Amniotic stem cell (primary cell): ENCODE results near the gene NTHL1.

Experiments used
- DNase-seq: peaks from one replicate; lab custom pipeline; 2025; lab: John Stamatoyannopoulos, UW

The NTHL1 gene

DNA sequence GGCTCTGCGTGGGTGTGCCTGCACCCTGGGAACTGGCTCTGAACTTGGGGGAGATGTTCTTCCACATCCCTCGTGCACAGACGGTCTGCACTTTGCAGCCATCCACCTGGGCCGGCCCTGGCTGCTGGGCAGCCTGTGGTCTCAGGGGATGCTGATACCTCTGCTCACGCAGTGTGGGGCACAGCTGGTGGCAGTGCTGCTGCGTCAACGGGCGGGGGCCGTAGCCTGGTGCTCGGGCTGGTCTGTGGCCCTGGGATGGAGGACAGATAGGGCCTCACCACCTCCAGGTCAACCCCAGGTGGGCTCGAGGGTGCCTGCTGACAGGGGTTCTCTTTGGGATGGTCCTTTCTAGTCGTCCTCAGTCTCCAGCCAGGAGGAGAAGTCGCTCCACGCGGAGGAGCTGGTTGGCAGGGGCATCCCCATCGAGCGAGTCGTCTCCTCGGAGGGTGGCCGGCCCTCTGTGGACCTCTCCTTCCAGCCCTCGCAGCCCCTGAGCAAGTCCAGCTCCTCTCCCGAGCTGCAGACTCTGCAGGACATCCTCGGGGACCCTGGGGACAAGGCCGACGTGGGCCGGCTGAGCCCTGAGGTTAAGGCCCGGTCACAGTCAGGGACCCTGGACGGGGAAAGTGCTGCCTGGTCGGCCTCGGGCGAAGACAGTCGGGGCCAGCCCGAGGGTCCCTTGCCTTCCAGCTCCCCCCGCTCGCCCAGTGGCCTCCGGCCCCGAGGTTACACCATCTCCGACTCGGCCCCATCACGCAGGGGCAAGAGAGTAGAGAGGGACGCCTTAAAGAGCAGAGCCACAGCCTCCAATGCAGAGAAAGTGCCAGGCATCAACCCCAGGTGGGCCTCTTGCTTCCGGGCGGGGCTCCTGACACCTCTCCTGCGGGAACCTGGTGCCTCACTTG, 36.5 kb upstream of the NTHL1 start:
- DNase-seq, result no peak

DNA sequence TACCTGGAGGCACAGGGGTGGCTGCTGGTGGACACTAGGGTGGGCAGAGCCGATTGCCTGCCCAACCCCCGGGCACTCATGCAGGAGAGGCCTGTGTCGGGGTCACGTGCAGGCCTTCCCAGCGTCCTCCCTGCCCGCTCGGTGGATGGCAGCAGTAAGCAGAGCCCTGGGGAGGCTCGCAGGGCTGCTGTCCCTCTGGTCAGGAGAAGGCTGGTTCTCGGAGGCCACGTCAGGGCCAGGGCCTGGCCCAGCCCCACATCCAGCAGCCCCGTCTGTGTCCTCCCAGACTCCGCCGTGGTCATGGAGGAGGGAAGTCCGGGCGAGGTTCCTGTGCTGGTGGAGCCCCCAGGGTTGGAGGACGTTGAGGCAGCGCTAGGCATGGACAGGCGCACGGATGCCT, 35.8 kb upstream of the NTHL1 start:
- no peak for DNase-seq

DNA sequence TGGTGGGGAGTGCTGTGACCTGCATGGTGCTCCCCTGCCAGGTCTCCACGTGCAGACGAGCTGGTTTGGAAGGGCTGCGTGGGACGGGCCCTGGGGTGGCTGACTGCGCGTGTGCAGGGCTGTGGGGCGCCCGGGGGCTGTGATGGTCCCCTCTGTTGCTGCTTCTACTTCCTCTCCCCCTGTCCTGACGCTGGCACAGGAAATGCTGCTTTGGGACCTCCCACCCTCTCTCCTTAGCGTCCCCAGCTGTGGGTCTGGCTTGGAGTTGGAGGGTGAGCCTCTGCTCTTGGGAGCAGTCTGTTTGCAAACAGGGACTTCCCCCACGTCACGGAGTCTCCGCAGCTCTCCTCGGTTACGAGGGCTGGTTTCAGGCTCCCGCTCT, 35.3 kb upstream of the NTHL1 start:
- DNase-seq, result no peak

DNA sequence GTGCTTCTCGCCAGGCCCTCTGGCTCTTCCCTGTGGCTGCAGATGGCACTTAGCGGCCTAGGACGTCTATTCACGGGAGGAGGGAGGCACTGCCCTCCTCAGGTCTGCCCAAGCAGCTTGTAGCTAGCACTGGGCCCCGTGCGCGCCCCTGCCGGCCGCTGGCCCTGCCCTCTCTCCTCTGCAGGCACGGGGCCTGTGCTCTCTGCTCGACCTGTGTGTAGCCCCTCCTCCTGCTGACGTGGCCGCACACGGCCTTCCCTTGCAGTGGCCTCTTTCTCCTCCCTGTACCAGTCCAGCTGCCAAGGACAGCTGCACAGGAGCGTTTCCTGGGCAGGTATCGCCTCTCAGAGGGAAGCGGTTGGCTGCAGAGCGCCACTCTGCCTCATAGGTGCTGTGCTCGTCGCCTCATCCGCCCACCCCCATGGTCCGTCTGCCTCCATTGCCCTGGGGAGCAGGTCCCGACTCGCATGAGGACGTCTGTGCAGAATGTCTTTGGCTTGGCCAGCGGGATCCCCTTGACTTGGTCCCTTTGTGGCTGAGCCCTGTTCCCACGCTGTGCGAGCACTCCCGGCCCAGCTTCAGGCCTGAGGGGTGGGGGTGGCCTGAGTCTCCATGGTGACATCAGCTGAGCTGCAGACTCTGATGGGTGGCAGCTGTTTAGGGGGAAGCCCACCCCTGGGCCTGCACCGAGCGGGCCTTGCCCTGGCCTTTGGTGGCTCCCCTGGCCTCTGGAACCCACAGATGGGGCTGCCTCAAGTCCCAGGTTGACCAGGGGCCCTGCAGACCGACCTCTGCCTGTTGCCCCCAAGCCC, 34.7 kb upstream of the NTHL1 start:
- no peak for DNase-seq

DNA sequence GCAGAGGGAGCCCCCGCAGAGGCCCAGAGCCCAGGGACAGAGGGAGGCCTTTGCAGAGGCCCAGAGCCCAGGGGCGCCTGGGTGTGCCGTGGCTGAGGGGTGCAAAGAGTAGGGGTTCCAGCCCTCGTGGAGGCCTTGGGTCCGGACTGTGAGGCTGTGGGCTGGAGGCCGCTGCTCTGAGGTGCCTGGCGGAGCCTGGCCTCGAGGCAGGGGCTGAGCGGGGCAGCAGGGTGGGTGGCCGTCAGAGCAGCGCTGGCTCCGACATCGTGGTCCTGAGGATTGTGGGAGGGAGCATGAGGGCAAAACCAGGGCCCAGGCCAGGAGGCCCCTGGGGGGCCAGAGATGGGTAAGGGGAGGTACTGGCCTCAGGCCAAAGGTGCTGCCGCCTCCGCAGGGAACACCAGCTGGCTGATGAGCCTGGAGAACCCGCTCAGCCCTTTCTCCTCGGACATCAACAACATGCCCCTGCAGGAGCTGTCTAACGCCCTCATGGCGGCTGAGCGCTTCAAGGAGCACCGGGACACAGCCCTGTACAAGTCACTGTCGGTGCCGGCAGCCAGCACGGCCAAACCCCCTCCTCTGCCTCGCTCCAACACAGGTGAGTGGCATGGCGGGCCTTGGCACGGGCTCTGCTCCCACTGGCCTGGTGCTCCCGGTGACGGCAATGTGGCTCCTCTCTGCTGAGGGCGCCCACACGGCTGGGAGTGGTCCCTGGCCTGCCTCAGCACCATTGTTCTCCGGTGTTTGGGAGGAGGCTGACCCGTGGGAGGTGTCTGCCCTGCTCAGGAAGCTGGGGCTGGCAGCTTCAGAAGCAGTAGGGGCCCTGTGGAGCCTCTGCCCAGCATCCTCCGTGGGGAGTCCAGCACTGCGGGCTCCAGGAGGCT, 33.8 kb upstream of the NTHL1 start:
- DNase-seq, result no peak

DNA sequence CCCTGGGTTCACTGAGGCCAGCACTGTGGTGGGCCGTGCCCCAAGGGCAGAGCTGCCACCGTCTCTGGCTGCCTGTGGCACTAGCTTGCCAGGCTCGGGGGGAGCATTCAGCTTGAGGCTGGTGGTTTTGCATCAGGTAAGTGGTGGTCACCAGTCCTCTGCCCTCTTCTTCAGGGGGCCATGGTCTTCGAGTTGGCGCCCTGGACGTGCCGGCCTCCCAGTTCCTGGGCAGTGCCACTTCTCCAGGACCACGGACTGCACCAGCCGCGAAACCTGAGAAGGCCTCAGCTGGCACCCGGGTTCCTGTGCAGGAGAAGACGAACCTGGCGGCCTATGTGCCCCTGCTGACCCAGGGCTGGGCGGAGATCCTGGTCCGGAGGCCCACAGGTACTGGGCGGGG, 32.4 kb upstream of the NTHL1 start:
- DNase-seq, result no peak

DNA sequence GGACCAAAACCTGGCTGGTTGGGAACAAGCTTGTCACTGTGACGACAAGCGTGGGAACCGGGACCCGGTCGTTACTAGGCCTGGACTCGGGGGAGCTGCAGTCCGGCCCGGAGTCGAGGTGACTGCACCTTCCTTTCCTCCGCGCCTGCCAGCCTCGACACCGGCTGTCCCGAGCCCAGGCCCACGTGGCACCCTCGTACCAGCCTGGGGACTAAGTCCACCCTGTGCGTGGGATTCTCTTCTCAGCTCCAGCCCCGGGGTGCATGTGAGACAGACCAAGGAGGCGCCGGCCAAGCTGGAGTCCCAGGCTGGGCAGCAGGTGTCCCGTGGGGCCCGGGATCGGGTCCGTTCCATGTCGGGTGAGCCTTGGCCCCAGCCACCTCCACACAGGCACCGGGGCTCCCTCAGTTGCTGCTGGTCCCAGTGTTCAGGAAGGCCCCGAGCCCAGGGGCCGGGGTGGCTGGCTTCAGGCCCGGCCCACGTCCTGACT, 31.7 kb upstream of the NTHL1 start:
- DNase-seq, result no peak

DNA sequence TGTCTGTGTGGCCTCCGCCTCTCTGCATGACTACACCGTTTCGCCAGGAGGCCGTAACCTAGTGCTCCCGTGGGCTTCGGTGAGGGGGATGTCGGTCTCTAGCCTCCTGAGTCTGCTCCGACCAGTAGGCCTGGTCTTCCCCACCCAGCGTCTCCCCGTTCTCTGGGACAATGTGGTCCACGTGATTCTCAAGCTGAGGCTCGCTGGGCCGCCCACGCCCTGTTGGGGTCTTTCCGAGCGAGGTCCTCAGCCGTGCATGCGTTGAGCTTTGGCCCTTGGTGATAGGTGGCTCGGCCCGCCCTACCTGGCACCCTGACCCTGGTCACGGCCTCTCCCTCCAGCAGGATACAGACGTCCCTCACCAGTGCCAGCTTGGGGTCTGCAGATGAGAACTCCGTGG, 31.1 kb upstream of the NTHL1 start:
- DNase-seq, result no peak

DNA sequence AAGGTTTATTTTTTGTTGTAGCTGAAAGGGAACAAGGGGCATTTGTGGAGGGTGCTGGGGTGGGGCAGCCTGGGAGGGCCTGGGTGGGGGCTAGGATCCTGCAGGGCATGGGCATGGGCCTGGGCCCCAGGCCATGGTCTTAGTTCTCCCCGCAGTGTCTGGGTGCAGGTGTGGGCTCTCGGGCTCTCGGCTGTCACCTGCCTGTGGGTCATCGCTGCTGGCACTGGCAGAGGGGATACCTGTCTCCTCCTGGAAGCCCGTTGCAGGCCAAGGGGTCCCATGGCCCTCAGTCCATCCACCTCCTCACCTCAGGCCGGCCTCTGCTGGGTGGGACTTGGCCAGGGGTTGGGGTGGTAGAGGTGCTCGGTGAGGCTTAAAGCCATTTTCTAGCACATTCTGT, 30.5 kb upstream of the NTHL1 start:
- no peak for DNase-seq

DNA sequence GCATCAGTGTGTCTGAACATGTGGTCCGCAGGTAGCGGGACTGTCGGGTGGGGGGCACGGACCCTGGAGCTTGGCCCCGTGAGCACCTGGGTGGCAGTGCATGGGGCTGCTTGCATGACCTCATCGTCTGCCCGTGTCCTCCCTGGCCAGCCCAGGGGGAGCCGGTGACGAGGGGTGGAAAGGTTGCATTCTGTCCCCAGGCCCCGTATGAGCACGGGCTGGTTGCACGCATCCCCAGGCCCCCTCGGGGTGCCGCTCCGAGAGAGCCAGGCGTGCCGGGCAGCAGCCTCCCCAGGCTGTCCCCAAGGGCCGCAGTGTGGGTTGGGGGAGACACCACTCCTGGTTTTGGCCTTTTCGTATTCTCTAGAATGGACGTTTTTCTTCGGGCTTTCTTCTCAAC, 30.1 kb upstream of the NTHL1 start:
- DNase-seq, result no peak

DNA sequence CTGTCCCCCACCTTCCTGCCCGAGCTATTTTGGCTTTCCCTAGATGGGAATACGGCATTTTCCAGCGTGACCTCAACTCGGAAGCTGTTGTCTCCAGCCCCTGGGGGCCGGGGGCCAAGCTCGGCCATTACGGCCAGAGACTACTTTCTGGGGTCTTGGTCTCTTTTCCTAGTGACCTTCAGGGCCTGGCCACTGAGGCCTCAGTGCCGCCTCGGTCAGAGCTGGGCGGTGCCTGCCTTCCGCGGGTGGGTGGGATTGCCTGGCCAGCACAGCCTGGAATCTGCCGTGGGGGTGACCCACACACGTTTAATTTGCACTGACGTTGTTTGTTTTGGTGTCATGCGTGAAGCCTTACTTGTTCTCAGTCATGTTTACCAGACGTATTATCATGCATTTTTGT, 29.4 kb upstream of the NTHL1 start:
- no peak for DNase-seq

DNA sequence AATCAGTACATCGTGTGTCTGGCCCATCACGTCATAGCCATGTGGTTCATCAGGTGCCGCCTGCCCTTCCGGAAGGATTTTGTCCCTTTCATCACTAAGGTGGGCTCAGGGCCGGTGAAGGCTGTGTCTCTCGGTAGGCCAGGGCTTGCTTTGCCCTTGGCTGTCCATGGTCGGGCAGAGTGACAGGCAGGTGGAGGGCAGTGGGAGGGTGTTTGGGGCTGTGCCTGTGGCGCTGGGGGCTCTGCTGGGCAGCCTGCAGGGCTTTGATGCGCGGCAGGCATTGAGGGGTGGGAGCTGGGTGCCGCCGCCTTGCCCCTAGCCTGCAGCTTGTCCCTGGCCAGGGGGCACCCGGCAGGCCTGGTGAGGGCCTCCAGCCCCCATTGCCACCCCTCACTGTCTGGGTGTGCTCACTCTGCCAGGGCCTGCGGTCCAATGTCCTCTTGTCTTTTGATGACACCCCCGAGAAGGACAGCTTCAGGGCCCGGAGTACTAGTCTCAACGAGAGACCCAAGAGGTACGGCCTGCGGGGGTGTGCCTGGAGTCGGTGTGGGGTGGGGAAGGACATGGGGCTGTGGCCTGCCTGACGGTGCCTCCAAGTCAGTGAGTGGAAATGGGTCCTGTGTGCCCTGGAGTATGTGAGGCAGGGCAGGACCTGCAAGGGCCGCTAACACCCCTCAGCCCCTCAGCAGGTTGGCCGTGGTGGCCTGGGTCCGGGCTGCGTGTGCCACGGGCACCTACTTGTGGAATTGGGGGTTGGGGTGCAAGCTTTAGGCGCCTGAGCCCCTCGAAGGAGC, 28.6 kb upstream of the NTHL1 start:
- no peak for DNase-seq

DNA sequence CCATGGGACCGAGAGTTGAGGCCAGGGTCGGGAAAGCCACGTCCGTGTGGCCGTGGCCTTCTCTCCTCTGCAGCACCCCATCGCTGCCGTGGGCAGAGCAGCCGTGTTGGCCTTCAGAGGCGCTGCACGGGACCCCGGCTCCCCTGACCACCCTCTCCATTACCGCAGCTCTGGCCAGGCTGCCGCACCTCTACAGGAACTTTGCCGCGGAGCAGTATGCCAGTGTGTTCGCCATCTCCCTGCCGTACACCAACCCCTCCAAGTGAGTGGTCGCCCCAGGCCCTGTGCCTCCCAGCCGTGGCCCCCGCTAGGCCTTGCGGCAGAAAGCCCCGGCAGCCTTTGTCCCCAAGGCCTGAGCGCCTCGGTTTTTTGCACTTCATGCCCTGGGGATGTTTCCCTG, 28.0 kb upstream of the NTHL1 start:
- DNase-seq, result no peak

DNA sequence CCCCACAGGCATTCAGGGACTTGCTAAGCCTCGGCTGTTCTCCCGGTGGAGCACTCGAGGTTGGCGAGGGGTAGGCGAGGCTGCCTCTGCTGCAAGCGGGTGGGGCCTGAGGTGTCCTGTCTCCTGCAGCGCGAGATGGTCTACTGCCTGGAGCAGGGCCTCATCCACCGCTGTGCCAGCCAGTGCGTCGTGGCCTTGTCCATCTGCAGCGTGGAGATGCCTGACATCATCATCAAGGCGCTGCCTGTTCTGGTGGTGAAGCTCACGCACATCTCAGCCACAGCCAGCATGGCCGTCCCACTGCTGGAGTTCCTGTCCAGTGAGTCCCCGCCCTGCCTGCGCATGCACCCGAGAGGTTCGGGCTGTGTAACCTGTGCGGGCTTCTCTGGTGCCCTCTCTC, 26.4 kb upstream of the NTHL1 start:
- DNase-seq, result no peak

DNA sequence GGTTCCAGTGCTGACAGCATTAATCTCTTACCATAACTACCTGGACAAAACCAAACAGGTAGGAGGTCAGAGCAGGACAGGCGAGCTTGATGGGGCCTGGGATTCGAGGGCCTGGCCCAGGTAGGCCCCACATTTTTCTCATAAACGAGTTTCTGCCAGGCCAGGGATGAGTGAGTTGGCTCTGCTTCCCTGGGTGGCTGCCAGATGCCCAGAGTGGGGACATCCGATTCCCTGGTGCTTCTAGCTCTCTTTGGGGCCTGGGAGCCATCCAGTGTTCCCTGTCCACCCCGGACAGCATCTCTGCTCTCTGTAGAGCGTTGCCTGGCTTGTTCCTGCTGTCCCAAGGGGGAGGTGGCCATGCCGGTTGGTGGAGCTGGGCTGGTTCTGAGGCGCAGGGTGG, 25.3 kb upstream of the NTHL1 start:
- DNase-seq, result no peak

DNA sequence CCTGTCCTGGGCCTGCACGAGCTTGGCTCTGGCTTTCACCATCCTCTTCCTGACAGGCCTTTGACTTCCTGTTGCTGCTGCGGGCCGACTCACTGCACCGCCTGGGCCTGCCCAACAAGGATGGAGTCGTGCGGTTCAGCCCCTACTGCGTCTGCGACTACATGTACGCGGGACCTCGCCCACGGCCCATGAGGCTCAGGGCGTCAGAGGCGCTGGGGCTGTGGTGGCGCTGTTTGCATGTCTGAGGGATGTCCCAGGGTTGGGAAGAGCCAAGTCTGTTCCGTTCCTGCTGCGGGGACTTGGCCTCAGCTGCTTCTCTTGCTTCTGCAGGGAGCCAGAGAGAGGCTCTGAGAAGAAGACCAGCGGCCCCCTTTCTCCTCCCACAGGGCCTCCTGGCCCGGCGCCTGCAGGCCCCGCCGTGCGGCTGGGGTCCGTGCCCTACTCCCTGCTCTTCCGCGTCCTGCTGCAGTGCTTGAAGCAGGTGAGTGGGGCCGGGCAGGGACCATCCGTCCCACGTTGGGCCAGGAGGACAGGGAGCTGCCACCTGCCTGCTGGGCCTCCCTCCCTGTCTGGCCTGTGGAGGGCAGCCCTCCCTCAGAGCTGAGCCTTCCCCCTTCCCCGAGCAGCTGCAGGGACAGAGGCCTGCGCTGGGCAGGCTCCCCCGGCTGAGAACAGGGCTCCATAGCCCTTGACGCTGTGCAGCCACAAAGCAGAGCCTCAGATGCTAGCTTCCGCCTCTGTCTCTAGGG, 24.0 kb upstream of the NTHL1 start:
- DNase-seq, result no peak

DNA sequence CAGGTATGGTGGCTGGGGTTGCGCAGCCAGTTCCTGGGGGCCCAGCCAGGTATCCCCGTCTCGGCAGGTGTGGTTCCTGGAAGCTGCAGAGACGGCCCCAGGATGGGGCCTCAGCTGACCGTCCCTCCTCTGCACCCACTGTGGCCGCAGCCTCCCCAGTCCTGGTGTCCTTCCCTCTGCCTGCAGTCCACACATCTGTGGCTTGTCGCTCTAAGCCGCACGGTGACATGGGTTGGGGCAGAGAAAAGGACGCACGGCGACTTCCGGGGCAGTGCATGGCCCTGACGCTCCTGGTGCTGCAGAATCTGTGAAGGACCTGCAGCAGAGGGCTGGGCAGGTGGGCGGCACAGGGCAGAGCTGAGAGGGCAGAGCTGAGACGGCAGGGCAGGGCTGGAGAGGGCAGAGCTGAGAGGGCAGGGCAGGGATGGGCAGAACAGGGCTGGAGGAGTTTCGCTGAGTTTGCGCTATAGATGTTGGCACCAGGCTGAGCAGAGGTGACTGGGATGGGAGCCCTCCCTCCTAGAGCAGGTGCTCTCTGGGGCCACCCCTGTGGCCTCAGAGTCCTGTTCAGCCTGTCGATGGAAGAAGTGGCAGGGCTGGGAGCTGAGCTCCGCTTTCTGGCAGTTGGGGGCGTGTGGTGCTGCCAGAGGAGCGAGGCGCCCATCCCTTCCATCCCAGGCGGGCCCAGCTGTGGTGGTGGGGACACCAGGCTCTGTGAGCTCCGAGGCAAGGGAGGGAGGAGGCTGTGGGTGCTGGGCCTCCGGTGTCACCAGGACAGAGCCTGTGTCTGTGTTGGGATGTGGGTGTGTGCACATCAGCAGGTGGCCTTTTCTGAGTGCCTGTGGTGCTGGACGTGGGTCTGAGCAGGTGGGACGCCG, 23.2 kb upstream of the NTHL1 start:
- DNase-seq, result no peak

DNA sequence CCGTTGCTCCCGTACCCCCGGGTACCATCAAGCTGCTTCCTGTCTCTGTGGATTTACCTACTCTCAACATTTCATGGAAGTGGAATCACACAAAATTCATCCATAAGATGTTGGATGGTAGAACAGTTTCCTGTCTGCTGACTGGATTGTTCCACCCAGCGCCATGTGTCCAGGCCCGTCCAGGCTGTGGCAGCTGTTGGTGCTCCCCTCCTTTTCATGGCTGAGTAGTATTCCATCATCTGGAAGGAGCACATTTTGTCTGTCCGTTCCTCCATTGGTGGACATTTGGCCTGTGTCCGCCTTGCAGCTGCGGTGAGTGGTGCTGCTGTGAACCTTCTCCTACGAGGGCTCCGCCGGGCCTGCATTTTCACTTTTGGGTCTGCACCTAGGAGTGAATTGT, 18.5 kb upstream of the NTHL1 start:
- no peak for DNase-seq

DNA sequence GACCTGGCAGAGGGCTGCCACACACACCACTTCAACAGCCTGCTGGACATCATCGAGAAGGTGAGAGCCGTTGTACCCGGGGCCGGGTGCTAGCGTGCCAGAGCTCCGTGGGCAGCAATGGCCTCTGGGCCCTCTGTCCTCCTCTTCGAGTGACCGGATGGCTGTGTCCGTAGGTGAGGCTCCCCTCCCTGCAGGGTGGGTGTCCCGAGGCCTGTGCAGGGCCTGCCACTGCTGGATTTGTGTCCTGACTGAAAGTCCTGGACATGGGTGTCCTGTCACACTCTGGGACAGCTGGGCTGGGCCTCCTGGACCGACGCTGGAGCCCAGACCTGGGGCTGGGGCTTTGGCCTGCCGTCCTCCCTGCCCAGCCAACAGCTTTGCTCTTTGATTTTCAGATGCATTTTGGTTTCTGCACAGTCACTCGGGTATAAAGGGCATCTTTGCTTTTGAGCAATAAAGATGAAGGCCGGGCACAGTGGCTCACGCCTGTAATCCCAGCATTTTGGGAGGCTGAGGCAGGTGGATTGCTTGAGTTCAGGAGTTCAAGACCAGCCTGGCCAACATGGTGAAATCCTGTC, 16.8 kb upstream of the NTHL1 start:
- DNase-seq, result no peak
